HG03558 (cell line): ENCODE results near the gene RHO.

ENCODE experiments used
- ATAC-seq: cut with Tn5 transposase; IDR thresholded peaks from one replicate; pipeline ENCODE4 v1.9.1; 2021; ENCODE audit warnings: moderate number of reproducible peaks; ENCODE audit not compliant: unreplicated experiment; ENCODE audit errors: extremely low read depth

The RHO gene

GRCh38 chr3:129557548-129557894 lies 29.1 kb downstream of the RHO start:
- no peak for ATAC-seq

GRCh38 chr3:129558081-129558771 lies 29.8 kb downstream of the RHO start:
- no peak for ATAC-seq

- ATAC-seq: no peak
These were observed 30.5 kb downstream of the RHO start for GRCh38 chr3:129558772-129559564.

- ATAC-seq: no peak
These were observed 31.2 kb downstream of the RHO start for GRCh38 chr3:129559565-129560079.

GRCh38 chr3:129560269-129560787 lies 31.9 kb downstream of the RHO start:
- no peak for ATAC-seq

GRCh38 chr3:129560911-129561594 lies 32.6 kb downstream of the RHO start:
- ATAC-seq: no peak

- no peak for ATAC-seq
These were observed 33.3 kb downstream of the RHO start for GRCh38 chr3:129561619-129562248.

GRCh38 chr3:129562803-129563202 lies 34.4 kb downstream of the RHO start:
- no peak for ATAC-seq

GRCh38 chr3:129563332-129563731 lies 34.9 kb downstream of the RHO start:
- ATAC-seq: no peak

GRCh38 chr3:129563850-129564535 lies 35.6 kb downstream of the RHO start:
- ATAC-seq: no peak

GRCh38 chr3:129564981-129565644 lies 36.7 kb downstream of the RHO start:
- ATAC-seq: no peak

GRCh38 chr3:129565902-129566301 lies 37.5 kb downstream of the RHO start:
- ATAC-seq: no peak

- no peak for ATAC-seq
These were observed 38.8 kb downstream of the RHO start for GRCh38 chr3:129567176-129567705.

- no peak for ATAC-seq
These were observed 39.5 kb downstream of the RHO start for GRCh38 chr3:129567939-129568338.

- no peak for ATAC-seq
These were observed 41.4 kb downstream of the RHO start for GRCh38 chr3:129569856-129570255.

GRCh38 chr3:129571605-129572547 lies 43.4 kb downstream of the RHO start:
- ATAC-seq: no peak

GRCh38 chr3:129572603-129573002 lies 44.2 kb downstream of the RHO start:
- ATAC-seq: no peak

- no peak for ATAC-seq
These were observed 45.1 kb downstream of the RHO start for GRCh38 chr3:129573493-129573892.
